Testis (tissue), 3 donors: Measurements from ENCODE around the gene PSMF1. TPM values are rescaled to one million over a fixed set of nuclear protein-coding genes. Genes with fewer than 3 reads are reported as not detected.

ENCODE experiments used
- DNase-seq: peaks from one replicate; pipeline ENCODE4 v3.0.0-alpha.2; 2019
- H3K27ac ChIP-seq, 2 donors: fragments of 200-600 bp; sonication (generic); one replicate each; pipeline ENCODE4 v1.5.1; 2019
- H3K27me3 ChIP-seq: fragments of 200-600 bp; sonication (generic); one replicate; pipeline ENCODE4 v1.5.1; 2019
- H3K36me3 ChIP-seq: fragments of 200-600 bp; sonication (generic); one replicate; pipeline ENCODE4 v1.5.1; 2017; ENCODE audit warnings: low read depth; ENCODE audit errors: missing control alignments
- H3K4me1 ChIP-seq: fragments of 200-600 bp; sonication (generic); one replicate; pipeline ENCODE4 v1.5.1; 2019
- H3K4me3 ChIP-seq, 2 donors: fragments of 200-600 bp; sonication (generic); one replicate each; pipeline ENCODE4 v1.5.1; 2017 to 2019
- H3K9me3 ChIP-seq: fragments of 200-600 bp; sonication (generic); one replicate; pipeline ENCODE4 v1.5.1; 2017
- CTCF ChIP-seq, 3 experiments: fragments of 450-650 bp in 2 of 3; fragments of 200-600 bp in 1 of 3; sonication (generic) in 1 of 3; IDR thresholded peaks; one replicate each; pipeline ENCODE4 v1.5.1; 2016 to 2019; ENCODE audit warnings: antibody characterized with exemption in 3 of 3, mild to moderate bottlenecking in 2 of 3, moderate library complexity in 1 of 3
- POLR2A ChIP-seq: fragments of 450-650 bp; IDR thresholded peaks from one replicate; pipeline ENCODE4 v1.6.1; 2017; ENCODE audit warnings: antibody characterized with exemption, mild to moderate bottlenecking, moderate library complexity
- WGBS, 2 donors: methylation state at CpG; one replicate each; pipeline ENCODE4 v1.1.5; 2018; 5-methylcytosine and 5-hydroxymethylcytosine counted together
- intact Hi-C: fragments of 100-400 bp; cut with DNase I; formaldehyde crosslinking; loops from one replicate; pipeline ENCODE4 v1.15.1; 2023; ENCODE audit warnings: low total_unique reads
- polyA plus RNA-seq: library from polyadenylated mRNA; stranded (reverse); fragments of 350-450 nt; fragmentation: Illumina TruSeq; extraction: RNeasy Lipid Tissue Mini Kit (QIAGEN cat#74804); gene quantifications from one replicate; pipeline ENCODE4 v1.2.3, GENCODE V29; 2014; ENCODE audit warnings: low read depth, low replicate concordance; ENCODE audit not compliant: insufficient read depth
- total RNA-seq, 2 donors: library from RNA; depleted of rRNA; stranded (reverse); fragments of >200 nt; gene quantifications; one replicate each; pipeline ENCODE4 v1.2.3, GENCODE V29; 2016

The PSMF1 gene
- total and polyA plus RNA-seq, 3 donors from 2014 or later: 265 to 380 (median 331) TPM

GRCh38 chr20:1154691-1155090 lies 36.3 kb downstream of the PSMF1 start:
- Histone ChIP-seq H3K27ac (no peak overlapping the region), H3K9me3 (no peaks in the 10 kb centered on the region), H3K27me3 (no peaks in the 10 kb centered on the region), H3K36me3 (no peaks in the 10 kb centered on the region), H3K4me3 (no peak overlapping the region), H3K4me1 (no peaks in the 10 kb centered on the region)
- intact Hi-C loops: no loop called here
- TF ChIP-seq POLR2A (no peak), CTCF (IDR thresholded peaks at IDR 0.05) (no peak)
- no peak for DNase-seq
- 94% methylated on average over 1 of the region's 1 CpG; no CpG with 5 or more reads in 1 of the 2 donors for WGBS, 2 donors

DNA sequence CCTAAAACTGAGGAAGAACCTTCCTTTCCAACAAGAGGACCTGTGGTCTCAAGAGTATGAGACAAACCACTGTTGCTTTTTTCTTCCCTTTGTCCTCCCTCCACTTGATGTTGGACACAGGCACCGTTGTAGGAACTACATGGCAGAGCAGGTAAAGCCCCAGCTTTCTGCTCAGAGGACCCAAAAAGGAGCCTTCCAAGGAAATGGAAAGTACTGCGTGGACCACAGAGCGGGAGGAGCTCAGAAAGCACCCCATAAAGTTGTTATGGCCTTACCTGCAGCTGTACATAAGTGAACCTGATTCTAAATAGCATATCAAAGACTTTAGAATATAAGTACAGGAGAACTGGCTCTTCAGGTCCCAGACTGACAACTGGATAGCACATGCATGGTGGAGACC lies 36.9 kb downstream of the PSMF1 start:
- Histone ChIP-seq H3K4me3 (no peak overlapping the region), H3K9me3 (no peaks in the 10 kb centered on the region), H3K4me1 (no peaks in the 10 kb centered on the region), H3K36me3 (no peaks in the 10 kb centered on the region), H3K27me3 (no peaks in the 10 kb centered on the region), H3K27ac (no peak overlapping the region)
- TF ChIP-seq CTCF (IDR thresholded peaks at IDR 0.05) (no peak), POLR2A (no peak)
- WGBS, 2 donors: 88 to 94% methylated on average over 3 of the region's 3 CpGs
- intact Hi-C loops: no loop called here
- no peak for DNase-seq

- Histone ChIP-seq H3K36me3 (no peaks in the 10 kb centered on the region), H3K9me3 (no peaks in the 10 kb centered on the region), H3K4me3 (no peak overlapping the region), H3K27ac (no peak overlapping the region), H3K4me1 (no peaks in the 10 kb centered on the region), H3K27me3 (no peaks in the 10 kb centered on the region)
- intact Hi-C loops: no loop called here
- no peak for DNase-seq
- TF ChIP-seq POLR2A (no peak), CTCF (IDR thresholded peaks at IDR 0.05) (no peak)
- WGBS, 2 donors: 95 to 99% methylated on average over 10 of the region's 10 CpGs
Observed at GRCh38 chr20:1160496-1160895, 42.1 kb downstream of the PSMF1 start.

GRCh38 chr20:1160991-1161390 lies 42.6 kb downstream of the PSMF1 start:
- no peak overlapping the region for H3K4me3 ChIP-seq
- H3K27me3 ChIP-seq: no peaks in the 10 kb centered on the region
- no peaks in the 10 kb centered on the region for H3K9me3 ChIP-seq
- H3K27ac ChIP-seq: no peak overlapping the region
- intact Hi-C loops: no loop called here
- no peaks in the 10 kb centered on the region for H3K36me3 ChIP-seq
- no peak for DNase-seq
- no peaks in the 10 kb centered on the region for H3K4me1 ChIP-seq
- 95 to 98% methylated on average over 7 to 12 of the region's 12 CpGs for WGBS, 2 donors
- TF ChIP-seq POLR2A: no peak
- TF ChIP-seq CTCF (IDR thresholded peaks at IDR 0.05): no peak

DNA sequence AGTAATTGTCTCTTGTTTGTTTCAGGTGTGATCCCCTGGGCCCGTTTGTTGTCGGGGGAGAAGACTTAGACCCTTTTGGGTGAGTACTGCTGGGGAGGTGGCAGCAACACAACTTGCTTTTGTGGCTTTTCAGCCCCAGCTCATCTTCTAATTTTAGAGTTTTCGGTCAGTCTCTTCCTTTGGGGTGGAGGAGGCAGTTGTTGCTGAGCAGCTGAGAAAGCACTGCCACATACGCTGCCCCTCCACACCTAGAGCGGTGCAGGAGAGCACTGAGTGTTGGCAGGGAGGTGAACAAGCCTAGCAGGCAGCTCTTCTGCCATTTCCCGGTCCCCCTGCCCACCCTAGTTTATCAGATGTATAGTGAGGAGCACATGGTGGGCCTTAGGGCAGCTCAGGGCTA lies 44.7 kb downstream of the PSMF1 start:
- no peaks in the 10 kb centered on the region for H3K27me3 ChIP-seq
- no peaks in the 10 kb centered on the region for H3K36me3 ChIP-seq
- WGBS, 2 donors: 93 to 98% methylated on average over 4 to 6 of the region's 6 CpGs
- H3K27ac ChIP-seq: no peak overlapping the region
- H3K4me3 ChIP-seq: no peak overlapping the region
- H3K9me3 ChIP-seq: no peaks in the 10 kb centered on the region
- DNase-seq: no peak
- intact Hi-C loops: no loop called here
- TF ChIP-seq POLR2A (no peak), CTCF (IDR thresholded peaks at IDR 0.05) (no peak)
- H3K4me1 ChIP-seq: no peaks in the 10 kb centered on the region
